Nephron progenitor cell (in vitro differentiated cells): Measurements from ENCODE around the gene VCAN.

Experiments
- DNase-seq: peaks from one replicate; pipeline ENCODE4 v3.0.0; 2021
- H3K27ac Mint-ChIP-seq: 2 replicates; pipeline ENCODE4 v1.8.0; 2021; ENCODE audit warnings: mild to moderate bottlenecking, moderate library complexity, mixed read lengths
- H3K27me3 Mint-ChIP-seq: 2 replicates; pipeline ENCODE4 v1.8.0; 2021; ENCODE audit warnings: mild to moderate bottlenecking, low read depth, mixed read lengths; ENCODE audit not compliant: poor library complexity
- H3K36me3 Mint-ChIP-seq: 2 replicates; pipeline ENCODE4 v1.8.0; 2021; ENCODE audit warnings: low read depth, mixed read lengths
- H3K4me1 Mint-ChIP-seq: 2 replicates; pipeline ENCODE4 v1.8.0; 2021; ENCODE audit warnings: mixed read lengths
- H3K4me3 Mint-ChIP-seq: 2 replicates; pipeline ENCODE4 v1.8.0; 2021; ENCODE audit warnings: mild to moderate bottlenecking, moderate library complexity, mixed read lengths
- H3K9me3 Mint-ChIP-seq: 2 replicates; pipeline ENCODE4 v1.8.0; 2021; ENCODE audit warnings: mild to moderate bottlenecking, moderate library complexity, mixed read lengths
- TF ChIP-seq, protein P1 (sequence below): fragments of 200-600 bp; sonication (generic); IDR thresholded peaks from 2 replicates; pipeline ENCODE4 v1.5.0; 2021; ENCODE audit warnings: antibody characterized with exemption

Gene VCAN

DNA sequence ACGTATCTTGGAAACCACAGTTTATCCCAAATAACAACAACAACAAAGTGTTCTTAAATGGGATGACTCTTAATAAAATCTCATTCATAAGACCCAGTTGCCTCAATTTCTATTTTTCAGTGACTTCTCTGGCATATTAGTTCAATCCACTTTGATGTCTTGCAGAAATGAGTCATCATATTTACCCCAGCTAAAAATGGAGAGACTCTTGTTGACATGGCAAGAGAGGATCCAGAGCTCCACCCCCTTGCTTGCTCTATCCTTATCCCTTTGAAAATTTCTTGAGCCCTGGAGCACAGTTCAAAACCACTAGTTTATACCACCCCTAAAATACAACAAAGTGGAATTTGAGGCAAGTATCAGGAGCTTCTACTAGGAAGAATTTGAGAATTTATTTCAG, 20.8 kb downstream of the VCAN start:
- peaks cover 79% of the 10 kb centered on the region for H3K36me3 Mint-ChIP-seq
- no peak overlapping the region for H3K4me3 Mint-ChIP-seq

GRCh38 chr5:83493644-83494043, 22.1 kb downstream of the VCAN start:
- no peaks in the 10 kb centered on the region for H3K4me1 Mint-ChIP-seq
- DNase-seq: no peak
- H3K9me3 Mint-ChIP-seq: no peaks in the 10 kb centered on the region
- TF ChIP-seq, protein P1, sequence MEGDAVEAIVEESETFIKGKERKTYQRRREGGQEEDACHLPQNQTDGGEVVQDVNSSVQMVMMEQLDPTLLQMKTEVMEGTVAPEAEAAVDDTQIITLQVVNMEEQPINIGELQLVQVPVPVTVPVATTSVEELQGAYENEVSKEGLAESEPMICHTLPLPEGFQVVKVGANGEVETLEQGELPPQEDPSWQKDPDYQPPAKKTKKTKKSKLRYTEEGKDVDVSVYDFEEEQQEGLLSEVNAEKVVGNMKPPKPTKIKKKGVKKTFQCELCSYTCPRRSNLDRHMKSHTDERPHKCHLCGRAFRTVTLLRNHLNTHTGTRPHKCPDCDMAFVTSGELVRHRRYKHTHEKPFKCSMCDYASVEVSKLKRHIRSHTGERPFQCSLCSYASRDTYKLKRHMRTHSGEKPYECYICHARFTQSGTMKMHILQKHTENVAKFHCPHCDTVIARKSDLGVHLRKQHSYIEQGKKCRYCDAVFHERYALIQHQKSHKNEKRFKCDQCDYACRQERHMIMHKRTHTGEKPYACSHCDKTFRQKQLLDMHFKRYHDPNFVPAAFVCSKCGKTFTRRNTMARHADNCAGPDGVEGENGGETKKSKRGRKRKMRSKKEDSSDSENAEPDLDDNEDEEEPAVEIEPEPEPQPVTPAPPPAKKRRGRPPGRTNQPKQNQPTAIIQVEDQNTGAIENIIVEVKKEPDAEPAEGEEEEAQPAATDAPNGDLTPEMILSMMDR: no peak
- H3K36me3 Mint-ChIP-seq: peaks cover 92% of the 10 kb centered on the region
- H3K27me3 Mint-ChIP-seq: no peaks in the 10 kb centered on the region
- peak overlapping the region; percentile 37 for H3K27ac Mint-ChIP-seq
- H3K4me3 Mint-ChIP-seq: no peak overlapping the region

More for the DNA sequence above, 20.8 kb downstream of the VCAN start:
- H3K27ac Mint-ChIP-seq: peak overlapping the region; percentile 64
- DNase-seq: no peak
- no peaks in the 10 kb centered on the region for H3K27me3 Mint-ChIP-seq
- TF ChIP-seq, protein P1: no peak
- no peaks in the 10 kb centered on the region for H3K9me3 Mint-ChIP-seq
- no peaks in the 10 kb centered on the region for H3K4me1 Mint-ChIP-seq

GRCh38 chr5:83494087-83494620, 22.6 kb downstream of the VCAN start:
- Mint-ChIP-seq H3K27ac (peak overlapping the region; percentile 37), H3K4me3 (no peak overlapping the region), H3K4me1 (no peaks in the 10 kb centered on the region), H3K36me3 (peaks cover 94% of the 10 kb centered on the region), H3K9me3 (peaks cover 3% of the 10 kb centered on the region), H3K27me3 (no peaks in the 10 kb centered on the region)
- no peak for DNase-seq
- TF ChIP-seq, protein P1: no peak

DNA sequence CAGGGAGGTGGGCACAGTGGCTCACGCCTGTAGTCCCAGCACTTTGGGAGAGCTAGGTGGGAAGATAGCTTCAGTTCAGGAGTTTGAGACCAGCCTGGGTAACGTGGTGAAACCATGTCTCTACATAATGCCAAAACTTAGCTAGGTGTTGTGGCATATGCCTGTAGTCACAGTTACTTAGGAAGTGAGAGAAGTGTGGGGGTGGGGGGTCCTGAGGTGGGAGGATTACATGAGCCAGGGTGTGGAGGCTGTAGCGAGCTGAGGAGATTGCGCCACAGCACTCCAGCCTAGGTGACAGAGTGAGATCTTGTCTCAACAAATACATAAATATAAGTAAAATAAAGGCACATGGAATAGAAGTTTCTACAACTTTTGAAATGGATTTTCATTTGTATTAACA, 23.1 kb downstream of the VCAN start:
- Mint-ChIP-seq H3K4me1 (no peaks in the 10 kb centered on the region), H3K9me3 (peaks cover 7% of the 10 kb centered on the region), H3K4me3 (no peak overlapping the region), H3K27me3 (no peaks in the 10 kb centered on the region), H3K36me3 (peaks cover 95% of the 10 kb centered on the region), H3K27ac (no peak overlapping the region)
- DNase-seq: no peak
- TF ChIP-seq, protein P1: no peak

GRCh38 chr5:83496626-83497025, 25.1 kb downstream of the VCAN start:
- DNase-seq: no peak
- no peaks in the 10 kb centered on the region for H3K27me3 Mint-ChIP-seq
- H3K36me3 Mint-ChIP-seq: peaks cover 96% of the 10 kb centered on the region
- TF ChIP-seq, protein P1: no peak
- H3K4me1 Mint-ChIP-seq: no peaks in the 10 kb centered on the region
- H3K27ac Mint-ChIP-seq: no peak overlapping the region
- H3K9me3 Mint-ChIP-seq: peaks cover 24% of the 10 kb centered on the region
- H3K4me3 Mint-ChIP-seq: no peak overlapping the region

DNA sequence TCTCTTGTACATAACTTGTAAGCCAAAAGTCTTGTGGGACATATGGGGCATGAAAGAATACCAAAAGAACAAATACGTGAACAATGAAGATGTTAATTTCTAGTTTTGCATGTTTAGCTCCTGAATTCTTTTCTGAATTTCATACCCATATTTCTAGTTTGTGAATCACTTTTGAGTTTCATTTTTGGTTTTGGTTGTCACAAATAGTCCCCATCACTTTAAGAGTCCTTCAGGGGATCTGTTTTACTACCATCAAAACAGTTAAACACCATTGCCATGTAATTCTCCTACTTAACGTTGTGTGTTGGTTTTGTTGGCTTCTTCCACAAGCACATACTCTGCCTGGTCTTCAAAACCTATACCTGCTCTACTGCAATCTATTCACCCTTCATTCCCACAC, 27.0 kb downstream of the VCAN start:
- Mint-ChIP-seq H3K36me3 (peaks cover 96% of the 10 kb centered on the region), H3K27me3 (no peaks in the 10 kb centered on the region), H3K4me3 (no peak overlapping the region), H3K27ac (no peak overlapping the region), H3K9me3 (peaks cover 41% of the 10 kb centered on the region), H3K4me1 (no peaks in the 10 kb centered on the region)
- TF ChIP-seq, protein P1: no peak
- DNase-seq: no peak
